HG03135 (cell line): ENCODE measurements around the gene CYP4F2.
A peak's percentile ranks its signal among the peaks of the same experiment; 100 is the strongest.
"Not testable (repeated sequence)": the region's sequence is repeated elsewhere in the genome, so short reads cannot be mapped to it uniquely, and the experiment has no call there.

Source experiments
- ATAC-seq: cut with Tn5 transposase; IDR thresholded peaks from one replicate; pipeline ENCODE4 v1.9.1; 2021; ENCODE audit warnings: mild to moderate bottlenecking, moderate library complexity; ENCODE audit not compliant: unreplicated experiment

CYP4F2 gene

DNA sequence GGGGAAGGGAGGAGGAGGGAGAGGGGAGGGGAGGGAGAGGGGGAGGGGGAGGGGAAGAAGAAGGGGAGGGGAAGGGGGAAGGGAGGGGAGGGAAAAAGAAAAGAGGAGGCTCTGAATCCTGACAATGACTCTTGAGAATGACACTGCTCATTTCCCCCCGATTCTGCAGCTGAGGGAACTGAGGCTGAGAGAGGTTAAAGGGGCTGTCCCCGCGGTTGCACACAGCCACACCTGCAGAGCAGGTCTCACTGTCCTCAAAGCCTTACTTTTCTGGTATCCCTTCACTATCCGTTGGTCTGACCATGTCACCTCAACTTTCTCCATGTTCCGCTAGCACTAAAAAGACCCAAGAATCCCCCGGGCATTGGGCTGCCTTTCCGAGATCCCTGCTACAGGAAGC lies 35.4 kb downstream of the CYP4F2 start:
- no peak for ATAC-seq

DNA sequence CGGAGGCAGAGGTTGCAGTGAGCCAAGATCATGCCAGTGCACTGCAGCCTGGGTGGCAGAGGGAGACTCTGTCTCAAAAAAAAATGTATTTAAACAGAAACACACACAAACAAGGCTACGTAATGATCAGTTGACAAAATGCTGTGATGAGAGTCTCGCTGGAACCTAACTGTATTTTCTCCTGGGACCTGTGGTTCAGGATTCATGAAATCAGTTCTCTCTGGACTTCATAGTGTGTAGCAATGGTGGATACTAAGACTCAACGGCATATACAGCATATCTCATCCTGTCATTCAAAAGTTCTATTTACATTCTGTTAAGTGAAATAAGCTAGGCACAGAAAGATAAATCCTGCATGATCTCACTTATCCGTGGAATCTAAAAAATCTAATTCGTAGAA lies 37.4 kb downstream of the CYP4F2 start:
- ATAC-seq = no peak

DNA sequence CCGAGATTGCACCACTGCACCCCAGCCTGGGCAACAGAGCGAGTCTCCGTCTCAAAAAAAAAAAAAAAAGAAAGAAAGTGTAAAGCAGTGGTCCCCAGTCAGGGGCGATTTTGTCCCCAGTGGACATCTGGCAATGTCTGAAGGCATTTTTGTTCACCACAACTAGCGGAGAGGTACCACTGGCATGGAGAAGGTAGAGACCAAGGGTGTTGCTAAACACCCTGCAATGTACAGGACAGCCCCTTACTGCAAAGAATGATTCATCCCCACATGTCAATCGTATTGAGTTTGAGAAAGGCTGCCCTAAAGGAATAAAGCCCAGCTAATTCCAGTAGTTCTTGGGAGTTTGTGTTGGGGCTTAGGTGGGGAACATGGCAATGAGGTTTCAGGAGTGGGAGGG lies 38.7 kb downstream of the CYP4F2 start:
- no peak for ATAC-seq

DNA sequence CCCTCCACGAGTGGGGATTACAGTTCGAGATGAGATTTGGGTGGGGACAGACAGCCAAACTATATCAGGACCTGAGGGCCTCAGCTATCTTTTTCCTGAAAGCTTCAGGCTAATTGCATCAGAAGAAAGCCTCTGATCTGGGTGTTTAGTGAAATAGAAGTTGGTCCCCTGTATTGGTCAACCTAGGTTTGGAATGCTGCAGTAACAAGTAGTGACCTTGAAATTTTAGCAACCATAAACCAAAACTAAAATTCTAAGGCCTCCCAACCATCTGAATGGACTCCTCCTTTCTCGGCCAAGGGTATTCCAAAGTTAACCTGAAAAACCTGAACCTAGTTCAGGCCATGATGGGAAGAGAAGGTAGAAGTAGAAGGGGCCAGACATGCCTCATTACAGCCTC lies 47.5 kb downstream of the CYP4F2 start:
- no peak for ATAC-seq

DNA sequence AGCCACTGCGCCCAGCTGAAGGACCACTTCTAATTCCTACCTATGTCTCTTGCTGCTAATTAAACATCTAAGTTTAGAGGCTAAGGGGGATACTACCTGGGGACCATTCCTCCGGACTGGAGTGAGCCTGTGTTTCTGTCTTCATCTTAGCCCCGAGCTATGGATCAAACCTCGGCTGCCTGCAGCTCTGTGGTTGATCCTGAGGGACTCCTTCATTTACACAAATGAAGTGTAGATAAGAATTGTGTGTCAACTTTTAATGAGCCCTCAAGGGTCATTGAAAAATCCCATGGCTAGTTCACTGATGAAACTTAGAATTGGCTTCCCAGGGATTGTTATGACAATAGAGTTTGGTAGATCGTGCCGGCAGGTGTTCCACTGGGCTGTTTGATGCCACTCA lies 51.0 kb downstream of the CYP4F2 start:
- ATAC-seq = no peak

- ATAC-seq = not testable (repeated sequence)
Measured at GRCh38 chr19:15843894-15844222, 54.0 kb downstream of the CYP4F2 start.

DNA sequence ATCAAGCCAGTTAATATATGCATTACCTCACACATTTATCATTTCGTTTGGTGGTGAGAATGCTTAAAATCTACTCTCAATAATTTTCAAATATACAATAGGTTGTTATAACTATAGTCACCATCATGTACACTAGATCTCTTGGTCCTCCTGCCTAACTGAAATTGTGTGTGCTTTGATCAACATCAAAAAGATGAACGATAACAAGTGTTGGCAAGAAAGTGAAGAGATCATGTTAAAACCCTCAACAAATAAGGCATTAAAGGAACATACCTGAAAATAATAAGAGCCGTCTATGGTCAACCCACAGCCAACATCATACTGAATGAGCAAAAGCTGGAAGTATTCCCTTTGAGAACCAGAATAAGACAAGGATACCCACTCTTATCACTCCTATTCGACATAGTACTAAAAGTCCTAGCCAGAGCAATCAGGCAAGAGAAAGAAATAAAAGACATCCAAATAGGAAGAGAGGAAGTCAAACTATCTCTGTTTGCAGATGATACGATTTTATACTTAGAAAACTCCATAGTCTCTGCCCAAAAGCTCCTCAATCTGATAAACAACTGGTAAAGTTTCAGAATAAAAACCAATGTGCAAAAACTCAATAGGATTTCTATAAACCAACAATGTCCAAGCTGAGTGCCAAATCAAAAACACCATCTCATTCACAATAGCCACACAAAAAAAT lies 54.5 kb downstream of the CYP4F2 start:
- ATAC-seq = no peak

GRCh38 chr19:15841875-15842569 lies 55.9 kb downstream of the CYP4F2 start:
- ATAC-seq = no peak

- no peak for ATAC-seq
Measured at GRCh38 chr19:15840833-15841232, 57.0 kb downstream of the CYP4F2 start.

DNA sequence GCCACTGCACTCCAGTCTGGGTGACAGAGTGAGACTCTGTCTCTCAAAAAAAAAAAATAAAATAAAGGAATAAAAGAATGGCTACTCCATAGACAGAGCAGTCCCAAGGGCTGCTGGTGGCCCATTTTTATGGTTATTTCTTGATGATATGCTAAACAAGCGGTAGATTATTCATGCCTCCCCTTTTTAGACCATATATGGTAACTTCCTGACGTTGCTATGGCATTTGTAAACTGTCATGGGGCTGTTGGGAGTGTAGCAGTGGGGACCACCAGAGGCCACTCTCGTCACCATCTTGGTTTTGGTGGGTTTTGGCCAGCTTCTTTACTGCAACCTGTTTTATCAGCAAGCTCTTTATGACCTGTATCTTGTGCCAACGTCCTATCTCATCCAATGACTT lies 58.0 kb downstream of the CYP4F2 start:
- ATAC-seq = not testable (repeated sequence)

GRCh38 chr19:15838351-15838750 lies 59.5 kb downstream of the CYP4F2 start:
- ATAC-seq = no peak

GRCh38 chr19:15837221-15837731 lies 60.6 kb downstream of the CYP4F2 start:
- ATAC-seq = no peak

DNA sequence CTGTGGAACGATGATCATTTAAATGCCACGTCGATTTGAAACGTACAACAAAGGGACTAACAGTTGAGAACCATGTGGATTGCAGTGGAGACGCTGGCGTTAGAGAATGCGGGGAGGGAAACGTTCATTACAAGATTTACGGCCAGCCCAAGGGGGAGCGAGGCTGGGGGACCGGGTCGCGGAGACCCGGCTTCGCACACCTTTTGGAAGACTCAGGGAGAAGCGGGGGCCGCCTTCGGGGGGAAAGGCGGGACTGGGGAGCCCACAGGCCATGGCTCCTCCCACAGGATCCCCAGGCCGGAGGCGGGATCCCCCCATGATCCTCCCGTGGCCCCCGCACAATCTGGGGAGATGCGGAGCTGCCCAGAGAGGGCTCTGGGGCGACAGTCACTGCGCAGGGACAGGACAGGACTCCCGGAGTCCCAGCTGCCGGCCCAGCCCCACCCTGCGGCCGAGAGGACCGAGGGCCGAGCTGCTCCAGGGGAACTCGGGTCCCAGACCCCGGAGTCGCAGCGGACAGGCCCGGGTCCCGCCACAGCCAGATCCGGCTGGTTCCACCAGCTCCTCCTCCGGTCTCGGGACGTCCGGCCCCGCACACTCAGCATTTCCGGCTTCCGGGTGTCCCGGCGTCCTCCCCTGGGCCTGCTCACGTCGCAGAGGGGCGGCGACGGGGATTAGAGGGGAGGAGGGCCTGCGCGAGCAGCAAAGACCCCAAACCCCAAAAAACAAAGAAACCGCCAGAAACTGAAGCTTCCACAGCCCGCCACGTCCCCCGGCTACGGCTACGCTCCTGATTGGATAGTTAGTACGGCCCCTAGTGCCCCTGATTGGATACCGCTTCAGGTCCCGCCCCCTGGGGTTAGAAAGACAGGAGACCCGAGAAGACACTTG lies 61.3 kb downstream of the CYP4F2 start:
- peak; percentile 97 for ATAC-seq

DNA sequence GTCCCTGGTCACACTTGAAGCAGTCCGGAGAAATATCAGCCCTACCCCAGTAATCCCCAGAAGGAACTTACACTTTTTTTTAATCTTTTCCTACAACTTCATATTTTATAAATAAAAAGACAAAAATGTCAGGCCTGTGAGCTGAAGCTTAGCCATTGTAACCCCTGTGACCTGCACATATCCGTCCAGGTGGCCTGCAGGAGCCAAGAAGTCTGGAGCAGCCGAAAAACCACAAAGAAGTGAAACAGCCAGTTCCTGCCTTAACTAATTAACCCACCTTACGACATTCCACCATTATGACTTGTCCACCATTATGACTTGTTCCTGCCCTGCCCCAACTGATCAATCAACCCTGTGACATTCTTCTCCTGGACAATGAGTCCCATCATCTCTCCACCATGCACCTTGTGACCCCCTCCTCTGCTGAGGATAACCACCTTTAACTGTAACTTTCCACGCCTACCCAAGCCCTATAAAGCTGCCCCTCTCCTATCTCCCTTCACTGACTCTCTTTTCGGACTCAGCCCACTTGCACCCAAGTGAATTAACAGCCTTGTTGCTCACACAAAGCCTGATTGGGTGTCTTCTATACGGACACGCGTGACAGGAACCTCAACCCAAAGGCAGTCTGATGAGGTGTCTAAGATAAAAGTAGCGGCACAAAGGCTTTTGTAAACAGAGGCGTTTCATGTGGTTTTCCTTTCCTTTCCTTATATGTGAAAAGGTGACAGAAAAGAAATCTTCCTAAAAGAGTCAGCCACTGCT lies 62.1 kb downstream of the CYP4F2 start:
- ATAC-seq = not testable (repeated sequence)

- ATAC-seq = not testable (repeated sequence)
Measured at GRCh38 chr19:15834232-15834631, 63.6 kb downstream of the CYP4F2 start.

GRCh38 chr19:15831626-15832025 lies 66.2 kb downstream of the CYP4F2 start:
- ATAC-seq = no peak

DNA sequence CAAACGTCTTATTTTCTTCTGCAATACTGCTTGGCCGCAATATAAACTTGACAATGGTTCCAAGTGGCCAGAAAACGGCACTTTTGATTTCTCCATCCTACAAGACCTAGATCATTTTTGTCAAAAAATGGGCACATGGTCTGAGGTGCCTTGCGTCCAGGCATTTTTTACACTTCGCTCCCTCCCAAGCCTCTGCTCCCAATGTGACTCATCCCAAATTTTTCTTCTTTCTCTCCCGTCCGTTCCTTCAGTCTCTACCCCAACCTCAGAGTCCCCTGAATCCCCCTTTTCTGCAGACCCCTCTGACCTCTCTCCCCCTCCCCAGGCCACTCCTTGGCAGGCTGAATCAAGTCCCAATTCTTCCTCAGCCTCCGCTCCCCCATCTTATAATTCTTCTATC lies 68.1 kb downstream of the CYP4F2 start:
- no peak for ATAC-seq

- no peak for ATAC-seq
Measured at GRCh38 chr19:15829306-15829698, 68.6 kb downstream of the CYP4F2 start.

DNA sequence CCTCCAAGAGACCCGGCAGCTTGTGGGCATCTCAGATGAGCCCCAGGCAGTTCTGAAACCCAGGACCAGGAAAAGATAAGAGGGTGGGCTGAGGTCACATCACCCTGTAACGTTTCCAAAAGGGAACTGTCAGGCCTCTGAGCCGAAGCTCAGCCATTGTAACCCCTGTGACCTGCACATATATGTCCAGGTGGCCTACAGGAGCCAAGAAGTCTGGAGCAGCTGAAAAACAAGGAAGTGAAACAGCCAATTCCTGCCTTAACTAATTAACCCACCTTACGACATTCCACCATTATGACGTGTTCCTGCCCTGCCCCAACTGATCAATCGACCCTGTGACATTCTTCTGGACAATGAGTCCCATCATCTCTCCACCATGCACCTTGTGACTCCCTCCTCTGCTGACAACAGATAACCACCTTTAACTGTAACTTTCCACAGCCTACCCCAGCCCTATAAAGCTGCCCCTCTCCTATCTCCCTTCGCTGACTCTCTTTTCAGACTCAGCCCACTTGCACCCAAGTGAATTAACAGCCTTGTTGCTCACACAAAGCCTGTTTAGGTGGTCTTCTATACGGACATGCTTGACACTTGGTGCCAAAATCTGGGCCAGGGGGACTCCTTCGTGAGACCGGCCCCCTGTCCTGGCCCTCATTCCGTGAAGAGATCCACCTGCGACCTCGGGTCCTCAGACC lies 69.1 kb downstream of the CYP4F2 start:
- not testable (repeated sequence) for ATAC-seq

DNA sequence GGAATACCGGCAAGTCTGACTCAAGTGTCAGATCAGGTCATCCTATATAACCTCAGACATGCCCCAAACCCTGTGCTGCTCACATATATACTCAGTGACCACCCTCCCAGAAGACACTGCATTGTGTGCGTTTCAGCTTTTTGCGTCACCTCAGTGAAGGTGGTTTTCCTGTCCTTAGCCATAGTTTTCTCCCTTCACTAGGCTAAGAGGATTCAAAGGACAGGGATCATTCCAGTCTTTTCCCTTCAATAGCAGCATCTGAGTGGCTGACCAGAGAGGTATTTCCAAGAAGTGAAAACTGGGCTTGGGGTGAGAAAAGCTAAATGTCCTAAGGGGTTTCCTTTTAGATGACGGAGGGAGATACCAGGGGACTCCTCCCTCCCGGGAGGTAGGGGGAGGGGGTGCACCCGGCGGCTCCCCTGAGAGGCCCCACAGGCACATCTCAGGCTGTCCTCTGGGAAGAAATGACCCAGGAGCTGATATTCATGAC lies 69.7 kb downstream of the CYP4F2 start:
- no peak for ATAC-seq
